Type B pancreatic cell (in vitro differentiated cells): Measurements from ENCODE around the gene ZSWIM9. TPM values are rescaled to one million over a fixed set of nuclear protein-coding genes. Genes with fewer than 3 reads are reported as not detected.
A peak's percentile ranks its signal among the peaks of the same experiment; 100 is the strongest.

Source experiments
- DNase-seq: peaks from one replicate; pipeline ENCODE4 v3.0.0; 2021; ENCODE audit warnings: mixed read lengths; ENCODE audit not compliant: unreplicated experiment; ENCODE audit errors: extremely low spot score
- H3K27ac Mint-ChIP-seq: 2 replicates; pipeline ENCODE4 v1.8.0; 2021; ENCODE audit warnings: mild to moderate bottlenecking, mixed read lengths
- H3K27me3 Mint-ChIP-seq: 2 replicates; pipeline ENCODE4 v1.8.0; 2021; ENCODE audit warnings: mixed read lengths
- H3K36me3 Mint-ChIP-seq: 2 replicates; pipeline ENCODE4 v1.8.0; 2021; ENCODE audit warnings: mixed read lengths
- H3K4me1 Mint-ChIP-seq: one replicate; pipeline ENCODE4 v1.8.0; 2021; ENCODE audit warnings: mixed read lengths; ENCODE audit not compliant: unreplicated experiment
- H3K4me3 Mint-ChIP-seq: 2 replicates; pipeline ENCODE4 v1.8.0; 2021; ENCODE audit warnings: mild to moderate bottlenecking, mixed read lengths
- H3K9me3 Mint-ChIP-seq: 2 replicates; pipeline ENCODE4 v1.8.0; 2021; ENCODE audit warnings: mixed read lengths
- total RNA-seq: library from RNA; stranded (reverse); gene quantifications from 2 replicates; pipeline ENCODE4 v1.2.1, GENCODE V29; 2021; ENCODE audit warnings: low replicate concordance
- TF ChIP-seq, protein P1 (sequence below): fragments of 200-600 bp; sonication (generic); conservative IDR thresholded peaks from 2 replicates; pipeline ENCODE4 v1.5.0; 2021; ENCODE audit warnings: antibody characterized with exemption, mild to moderate bottlenecking

Gene ZSWIM9
- total RNA-seq, 1 donor from 2014 or later: 10.7 TPM

DNA sequence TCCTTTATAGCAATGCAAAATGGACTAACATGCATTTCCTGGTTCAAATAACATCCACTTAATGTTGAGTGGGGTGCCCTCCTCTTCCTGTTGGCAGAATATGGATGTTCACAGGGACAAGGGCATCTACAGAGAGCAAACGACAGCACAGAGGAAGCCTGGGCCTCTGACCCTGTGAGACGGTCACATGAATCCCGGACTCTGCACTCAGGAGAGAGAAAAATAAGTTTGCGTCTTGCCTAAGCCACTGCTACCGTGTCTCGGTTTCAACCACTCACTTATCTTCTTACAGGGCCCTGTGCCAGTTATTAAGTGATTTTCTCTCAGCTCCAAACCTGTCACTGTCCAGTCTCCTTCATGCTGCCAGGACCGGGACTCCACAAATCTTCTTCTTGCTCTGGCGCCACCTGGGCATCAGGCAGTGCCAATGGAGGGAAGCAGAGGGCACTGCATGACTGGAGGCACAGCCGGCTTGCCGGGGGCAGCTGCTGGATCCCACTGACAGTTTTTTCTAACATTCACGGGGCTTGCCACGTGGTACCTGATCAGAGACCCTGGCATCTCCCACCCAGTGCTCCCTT, 12.2 kb upstream of the ZSWIM9 start:
- TF ChIP-seq, protein P1, sequence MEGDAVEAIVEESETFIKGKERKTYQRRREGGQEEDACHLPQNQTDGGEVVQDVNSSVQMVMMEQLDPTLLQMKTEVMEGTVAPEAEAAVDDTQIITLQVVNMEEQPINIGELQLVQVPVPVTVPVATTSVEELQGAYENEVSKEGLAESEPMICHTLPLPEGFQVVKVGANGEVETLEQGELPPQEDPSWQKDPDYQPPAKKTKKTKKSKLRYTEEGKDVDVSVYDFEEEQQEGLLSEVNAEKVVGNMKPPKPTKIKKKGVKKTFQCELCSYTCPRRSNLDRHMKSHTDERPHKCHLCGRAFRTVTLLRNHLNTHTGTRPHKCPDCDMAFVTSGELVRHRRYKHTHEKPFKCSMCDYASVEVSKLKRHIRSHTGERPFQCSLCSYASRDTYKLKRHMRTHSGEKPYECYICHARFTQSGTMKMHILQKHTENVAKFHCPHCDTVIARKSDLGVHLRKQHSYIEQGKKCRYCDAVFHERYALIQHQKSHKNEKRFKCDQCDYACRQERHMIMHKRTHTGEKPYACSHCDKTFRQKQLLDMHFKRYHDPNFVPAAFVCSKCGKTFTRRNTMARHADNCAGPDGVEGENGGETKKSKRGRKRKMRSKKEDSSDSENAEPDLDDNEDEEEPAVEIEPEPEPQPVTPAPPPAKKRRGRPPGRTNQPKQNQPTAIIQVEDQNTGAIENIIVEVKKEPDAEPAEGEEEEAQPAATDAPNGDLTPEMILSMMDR: no peak
- DNase-seq: no peak
- H3K36me3 Mint-ChIP-seq: peaks cover 18% of the 10 kb centered on the region
- no peak overlapping the region for H3K27ac Mint-ChIP-seq
- H3K9me3 Mint-ChIP-seq: no peaks in the 10 kb centered on the region
- H3K4me1 Mint-ChIP-seq: no peaks in the 10 kb centered on the region
- no peak overlapping the region for H3K4me3 Mint-ChIP-seq
- H3K27me3 Mint-ChIP-seq: no peaks in the 10 kb centered on the region

DNA sequence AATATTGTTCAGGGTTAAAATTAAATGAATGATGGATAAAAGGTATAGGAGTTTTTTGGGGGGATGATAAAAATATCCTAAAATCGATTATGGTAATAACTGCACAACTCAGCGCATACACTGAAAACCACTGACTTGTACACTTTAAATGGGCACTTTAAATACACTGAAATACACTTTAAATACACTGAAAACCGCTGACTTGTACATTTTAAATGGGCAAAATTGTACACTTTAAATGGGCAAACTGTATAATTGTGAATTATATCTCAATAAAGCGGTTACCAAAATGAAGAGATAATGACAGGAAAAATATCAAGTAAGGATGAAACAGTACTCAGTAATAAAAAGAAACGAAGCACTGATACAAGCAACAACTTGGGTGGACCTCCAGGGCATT, 1.8 kb upstream of the ZSWIM9 start:
- DNase-seq: no peak
- H3K4me3 Mint-ChIP-seq: peak overlapping the region; percentile 99
- peaks cover 8% of the 10 kb centered on the region for H3K36me3 Mint-ChIP-seq
- H3K9me3 Mint-ChIP-seq: no peaks in the 10 kb centered on the region
- TF ChIP-seq, protein P1: no peak
- H3K4me1 Mint-ChIP-seq: peaks cover 15% of the 10 kb centered on the region
- no peak overlapping the region for H3K27ac Mint-ChIP-seq
- H3K27me3 Mint-ChIP-seq: no peaks in the 10 kb centered on the region

DNA sequence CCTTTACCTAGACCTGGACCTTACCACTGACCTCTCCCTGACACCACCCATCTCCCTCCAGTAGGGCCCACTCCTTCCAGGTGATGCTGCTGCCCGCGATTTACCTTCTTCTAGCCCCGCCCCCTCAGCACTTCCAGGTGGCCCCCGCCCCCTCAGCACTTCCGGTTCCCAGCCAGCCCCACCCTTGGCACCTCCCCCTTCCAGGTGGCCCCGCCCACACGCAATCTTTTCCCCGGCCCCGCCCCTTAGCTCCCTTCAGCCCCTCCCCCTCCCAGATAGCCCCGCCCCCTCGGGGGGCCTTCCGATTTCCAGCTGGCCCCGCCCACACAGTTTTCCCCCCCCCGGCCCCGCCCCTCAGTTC, 922 bp upstream of the ZSWIM9 start:
- Mint-ChIP-seq H3K36me3 (peaks cover 8% of the 10 kb centered on the region), H3K9me3 (no peaks in the 10 kb centered on the region), H3K4me1 (peaks cover 15% of the 10 kb centered on the region), H3K27ac (peak overlapping the region; percentile 96), H3K27me3 (no peaks in the 10 kb centered on the region), H3K4me3 (peak overlapping the region; percentile 99)
- TF ChIP-seq, protein P1: no peak
- peak; percentile 88 for DNase-seq

DNA sequence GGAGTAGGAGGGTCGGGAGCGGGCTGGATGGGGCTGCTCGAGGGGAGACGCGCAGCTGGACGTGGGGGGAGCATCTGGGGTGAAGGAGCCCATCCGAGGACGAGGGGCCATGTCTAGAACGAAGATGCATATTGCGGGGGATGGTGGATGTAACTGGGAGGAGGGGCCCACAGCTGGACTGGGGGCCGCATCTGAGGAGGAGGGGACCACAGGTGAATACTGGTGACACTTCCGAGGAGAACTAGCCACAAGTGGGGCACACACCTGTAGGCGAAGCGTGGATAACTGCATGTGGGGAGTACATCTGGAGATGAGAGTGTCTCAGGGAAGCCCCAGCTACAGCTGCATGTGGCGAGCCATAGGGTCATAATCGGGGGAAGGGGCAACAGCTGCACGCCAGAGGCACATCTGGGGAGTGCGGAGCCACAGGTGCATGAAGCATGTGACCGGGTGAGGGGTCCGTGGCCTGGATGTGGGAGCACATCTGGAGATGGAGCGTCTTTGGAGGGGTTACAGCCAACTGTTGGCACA, 402 bp downstream of the ZSWIM9 start:
- no peaks in the 10 kb centered on the region for H3K9me3 Mint-ChIP-seq

DNA sequence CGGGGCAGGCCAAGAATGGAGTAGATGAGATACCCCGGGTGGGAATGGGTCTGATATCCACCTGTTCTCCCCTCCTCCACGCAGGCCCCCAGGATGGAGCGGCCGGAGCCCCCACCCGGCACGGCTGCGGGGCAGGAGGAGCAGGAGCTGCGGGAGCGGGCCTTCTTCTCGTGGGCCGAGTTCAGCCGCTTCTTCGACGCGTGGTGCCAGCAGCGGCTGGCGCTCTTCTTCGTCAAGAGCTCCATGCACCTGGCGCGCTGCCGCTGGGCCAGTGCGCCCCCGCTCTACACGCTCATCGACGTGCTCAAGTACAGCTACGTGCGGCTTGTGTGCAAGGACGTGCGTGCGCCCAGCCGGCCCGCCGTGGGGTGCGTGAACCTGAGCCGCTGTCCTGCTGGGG, 1.2 kb downstream of the ZSWIM9 start:
- Mint-ChIP-seq H3K27me3 (no peaks in the 10 kb centered on the region), H3K4me3 (peak overlapping the region; percentile 99)

More for the DNA sequence above, 402 bp downstream of the ZSWIM9 start:
- Mint-ChIP-seq H3K4me3 (peak overlapping the region; percentile 99), H3K4me1 (peaks cover 15% of the 10 kb centered on the region), H3K27ac (peak overlapping the region; percentile 96), H3K36me3 (peaks cover 18% of the 10 kb centered on the region), H3K27me3 (no peaks in the 10 kb centered on the region)
- TF ChIP-seq, protein P1: no peak
- DNase-seq: no peak

More for the DNA sequence above, 1.2 kb downstream of the ZSWIM9 start:
- H3K36me3 Mint-ChIP-seq: peaks cover 18% of the 10 kb centered on the region
- peaks cover 15% of the 10 kb centered on the region for H3K4me1 Mint-ChIP-seq
- H3K9me3 Mint-ChIP-seq: no peaks in the 10 kb centered on the region
- DNase-seq: no peak
- no peak overlapping the region for H3K27ac Mint-ChIP-seq
- TF ChIP-seq, protein P1: no peak
